PFSK-1 (cell line): ENCODE data around the gene SARM1.

ENCODE experiments used
- FOXP2 ChIP-seq: optimal IDR thresholded peaks from 2 replicates; pipeline ENCODE3; 2011; ENCODE audit warnings: borderline replicate concordance, control low read depth, inconsistent platforms; ENCODE audit not compliant: insufficient read depth; ENCODE audit errors: extremely low read length, extremely low read depth
- POLR2AphosphoS5 ChIP-seq: IDR thresholded peaks from 2 replicates; pipeline ENCODE4 v1.6.1; 2012; ENCODE audit warnings: low read depth, mild to moderate bottlenecking, control low read depth, low read length, moderate library complexity
- SIN3A ChIP-seq: IDR thresholded peaks from 2 replicates; pipeline ENCODE4 v1.6.1; 2012; ENCODE audit warnings: mild to moderate bottlenecking, low read length, moderate library complexity, borderline replicate concordance; ENCODE audit not compliant: insufficient read depth
- TAF1 ChIP-seq: IDR thresholded peaks from 2 replicates; pipeline ENCODE4 v1.6.1; 2012; ENCODE audit warnings: low read length, control low read depth, borderline replicate concordance; ENCODE audit not compliant: insufficient read depth
- TF ChIP-seq, protein P1 (sequence below), 2 experiments: IDR thresholded peaks; 2 replicates each; pipeline versions ENCODE4 v1.6.1 to v1.8.0; 2011 to 2012; ENCODE audit warnings: low read depth in 2 of 2, low read length in 2 of 2, control low read depth in 1 of 2, inconsistent platforms in 1 of 2, mild to moderate bottlenecking in 1 of 2, moderate library complexity in 1 of 2; ENCODE audit not compliant: insufficient read depth in 1 of 2

DNA sequence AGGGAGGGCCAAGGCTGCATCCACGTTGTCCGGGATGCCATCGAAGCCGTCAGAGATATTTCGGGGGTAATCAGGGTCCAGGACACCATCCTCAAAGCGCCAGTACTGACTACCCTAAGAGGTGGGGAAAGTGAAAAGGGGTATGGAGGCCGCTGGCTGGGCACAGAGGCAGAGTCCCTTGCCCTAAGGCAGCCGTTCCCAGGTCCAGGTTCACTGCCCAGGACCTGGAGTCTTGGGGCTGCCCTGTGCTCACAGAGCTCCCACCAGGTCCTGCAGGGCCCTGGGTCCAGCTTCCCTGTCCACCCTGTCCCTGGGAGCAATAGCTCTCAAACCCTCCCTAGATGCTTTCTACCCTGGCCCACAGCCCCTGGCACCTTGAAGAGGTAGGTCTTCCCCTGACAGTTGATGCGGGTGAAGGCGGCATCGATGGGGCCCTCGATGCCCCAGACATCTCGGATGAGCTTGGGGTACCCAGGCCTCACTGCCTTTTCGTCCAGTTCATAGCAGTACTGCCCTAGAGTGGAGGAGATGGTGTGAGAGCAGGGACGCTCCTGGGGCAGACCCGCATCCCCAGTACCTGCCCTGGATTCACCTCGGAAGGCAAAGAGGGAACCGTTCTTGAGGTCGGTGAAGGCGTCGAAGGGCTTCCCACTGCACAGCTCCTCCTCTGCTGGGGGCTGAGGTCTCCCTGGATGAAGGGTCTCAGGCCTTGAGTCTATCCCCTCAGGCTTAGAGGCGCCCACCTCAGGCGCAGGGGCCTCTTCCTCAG is 2.4 kb upstream of the SARM1 start:
- TF ChIP-seq, protein P1, sequence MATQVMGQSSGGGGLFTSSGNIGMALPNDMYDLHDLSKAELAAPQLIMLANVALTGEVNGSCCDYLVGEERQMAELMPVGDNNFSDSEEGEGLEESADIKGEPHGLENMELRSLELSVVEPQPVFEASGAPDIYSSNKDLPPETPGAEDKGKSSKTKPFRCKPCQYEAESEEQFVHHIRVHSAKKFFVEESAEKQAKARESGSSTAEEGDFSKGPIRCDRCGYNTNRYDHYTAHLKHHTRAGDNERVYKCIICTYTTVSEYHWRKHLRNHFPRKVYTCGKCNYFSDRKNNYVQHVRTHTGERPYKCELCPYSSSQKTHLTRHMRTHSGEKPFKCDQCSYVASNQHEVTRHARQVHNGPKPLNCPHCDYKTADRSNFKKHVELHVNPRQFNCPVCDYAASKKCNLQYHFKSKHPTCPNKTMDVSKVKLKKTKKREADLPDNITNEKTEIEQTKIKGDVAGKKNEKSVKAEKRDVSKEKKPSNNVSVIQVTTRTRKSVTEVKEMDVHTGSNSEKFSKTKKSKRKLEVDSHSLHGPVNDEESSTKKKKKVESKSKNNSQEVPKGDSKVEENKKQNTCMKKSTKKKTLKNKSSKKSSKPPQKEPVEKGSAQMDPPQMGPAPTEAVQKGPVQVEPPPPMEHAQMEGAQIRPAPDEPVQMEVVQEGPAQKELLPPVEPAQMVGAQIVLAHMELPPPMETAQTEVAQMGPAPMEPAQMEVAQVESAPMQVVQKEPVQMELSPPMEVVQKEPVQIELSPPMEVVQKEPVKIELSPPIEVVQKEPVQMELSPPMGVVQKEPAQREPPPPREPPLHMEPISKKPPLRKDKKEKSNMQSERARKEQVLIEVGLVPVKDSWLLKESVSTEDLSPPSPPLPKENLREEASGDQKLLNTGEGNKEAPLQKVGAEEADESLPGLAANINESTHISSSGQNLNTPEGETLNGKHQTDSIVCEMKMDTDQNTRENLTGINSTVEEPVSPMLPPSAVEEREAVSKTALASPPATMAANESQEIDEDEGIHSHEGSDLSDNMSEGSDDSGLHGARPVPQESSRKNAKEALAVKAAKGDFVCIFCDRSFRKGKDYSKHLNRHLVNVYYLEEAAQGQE (IDR thresholded peaks at IDR 0.05; ENCODE audit: insufficient read depth in 1 of 2, low read depth in 2 of 2, low read length in 2 of 2), result no peak
- TF ChIP-seq POLR2AphosphoS5 (no peak), SIN3A (no peak), FOXP2 (no peak), TAF1 (no peak)
